WTC11 (cell line): ENCODE measurements around the gene NATD1. TPM values are rescaled to one million over a fixed set of nuclear protein-coding genes. Genes with fewer than 3 reads are reported as not detected.

Experiments used
- ATAC-seq: fragments of 200-7000 bp; cut with Tn5 transposase; 2 replicates; pipeline ENCODE4 v1.10.0; 2021; ENCODE audit warnings: mild to moderate bottlenecking, moderate library complexity
- CTCF ChIA-PET: fragments of 300-600 bp; sonication (Branson Sonifier 250); formaldehyde crosslinking; loops from one replicate; lab custom pipeline; 2021; ENCODE audit warnings: antibody characterized with exemption; lab: Charles Lee
- POLR2A ChIA-PET: fragments of 350-600 bp; sonication (Branson Sonifier 250); formaldehyde crosslinking; loops from one replicate; lab custom pipeline; 2021; ENCODE audit warnings: antibody characterized with exemption; lab: Charles Lee
- DNase-seq: peaks from one replicate; pipeline ENCODE4 v3.0.0; 2021; ENCODE audit warnings: low spot score
- H3K27ac Mint-ChIP-seq: 2 replicates; pipeline ENCODE4 v1.8.0; 2021; ENCODE audit warnings: mixed read lengths
- H3K27me3 Mint-ChIP-seq: 2 replicates; pipeline ENCODE4 v1.8.0; 2021; ENCODE audit warnings: low read depth, mild to moderate bottlenecking, moderate library complexity, mixed read lengths
- H3K36me3 Mint-ChIP-seq: 2 replicates; pipeline ENCODE4 v1.8.0; 2021; ENCODE audit warnings: mixed read lengths
- H3K4me1 Mint-ChIP-seq: 2 replicates; pipeline ENCODE4 v1.8.0; 2022; ENCODE audit warnings: mixed read lengths
- H3K4me3 Mint-ChIP-seq: 2 replicates; pipeline ENCODE4 v1.8.0; 2021; ENCODE audit warnings: mild to moderate bottlenecking, moderate library complexity, mixed read lengths
- H3K9me3 Mint-ChIP-seq: 2 replicates; pipeline ENCODE4 v1.8.0; 2021; ENCODE audit warnings: mixed read lengths
- ATF1 ChIP-seq: sonication (generic); formaldehyde crosslinking; IDR thresholded peaks from 2 replicates; pipeline ENCODE4 v1.8.1; 2023; ENCODE audit warnings: mild to moderate bottlenecking, moderate library complexity, missing genetic modification reagents
- ESRRA ChIP-seq: sonication (generic); formaldehyde crosslinking; IDR thresholded peaks from 2 replicates; pipeline ENCODE4 v1.8.1; 2022; ENCODE audit warnings: mild to moderate bottlenecking, missing genetic modification reagents, borderline replicate concordance
- GTF2I ChIP-seq: fragments of 250-450 bp; sonication (Bioruptor Pico); conservative IDR thresholded peaks from 2 replicates; pipeline ENCODE4 v1.4.0; 2021; ENCODE audit warnings: mild to moderate bottlenecking
- HMGA2 ChIP-seq: fragments of 250-450 bp; sonication (Bioruptor Pico); IDR thresholded peaks from 2 replicates; pipeline ENCODE4 v1.4.0; 2021; ENCODE audit warnings: mild to moderate bottlenecking, moderate library complexity
- KAT7 ChIP-seq: sonication (generic); formaldehyde crosslinking; IDR thresholded peaks from 2 replicates; pipeline ENCODE4 v1.8.1; 2023; ENCODE audit warnings: missing genetic modification reagents, mild to moderate bottlenecking, borderline replicate concordance
- MYBL2 ChIP-seq: sonication (generic); formaldehyde crosslinking; IDR thresholded peaks from 2 replicates; pipeline ENCODE4 v1.8.1; 2023; ENCODE audit warnings: mild to moderate bottlenecking, moderate library complexity, missing genetic modification reagents
- RELA ChIP-seq: sonication (generic); formaldehyde crosslinking; IDR thresholded peaks from 2 replicates; pipeline ENCODE4 v1.8.1; 2022; ENCODE audit warnings: missing genetic modification reagents, mild to moderate bottlenecking, borderline replicate concordance
- RORB ChIP-seq: fragments of 250-450 bp; sonication (Bioruptor Pico); IDR thresholded peaks from 2 replicates; pipeline ENCODE4 v1.9.0; 2021; ENCODE audit warnings: mild to moderate bottlenecking
- SOX15 ChIP-seq: fragments of 250-450 bp; sonication (Bioruptor Pico); IDR thresholded peaks from 2 replicates; pipeline ENCODE4 v1.9.0; 2021; ENCODE audit warnings: mild to moderate bottlenecking
- SP1 ChIP-seq: sonication (generic); formaldehyde crosslinking; conservative IDR thresholded peaks from 2 replicates; pipeline ENCODE4 v1.8.1; 2022; ENCODE audit warnings: missing genetic modification reagents
- TCF7 ChIP-seq: sonication (generic); formaldehyde crosslinking; IDR thresholded peaks from 2 replicates; pipeline ENCODE4 v1.8.0; 2022; ENCODE audit warnings: mild to moderate bottlenecking, low read depth, missing genetic modification reagents, moderate library complexity
- ZNF121 ChIP-seq: sonication (generic); formaldehyde crosslinking; IDR thresholded peaks from 2 replicates; pipeline ENCODE4 v1.8.0; 2023; ENCODE audit warnings: missing genetic modification reagents
- ZNF138 ChIP-seq: sonication (generic); formaldehyde crosslinking; conservative IDR thresholded peaks from 2 replicates; pipeline ENCODE4 v1.8.1; 2022; ENCODE audit warnings: mild to moderate bottlenecking, moderate library complexity, missing genetic modification reagents
- total RNA-seq: library from RNA; stranded (reverse); gene quantifications from 3 replicates; pipeline ENCODE4 v1.2.3, GENCODE V29; 2021
- TF ChIP-seq, protein P1 (sequence below): fragments of 250-450 bp; sonication (Bioruptor Pico); IDR thresholded peaks from 2 replicates; pipeline ENCODE4 v1.8.0; 2021; ENCODE audit warnings: mild to moderate bottlenecking
- TF ChIP-seq, protein P2 (sequence below): sonication (generic); formaldehyde crosslinking; IDR thresholded peaks from 2 replicates; pipeline ENCODE4 v1.8.1; 2023; ENCODE audit warnings: mild to moderate bottlenecking, missing genetic modification reagents, moderate library complexity
- TF ChIP-seq, protein P3 (sequence below): sonication (generic); formaldehyde crosslinking; IDR thresholded peaks from 2 replicates; pipeline ENCODE4 v1.8.0; 2022; ENCODE audit warnings: mild to moderate bottlenecking, missing genetic modification reagents
- TF ChIP-seq, protein P4 (sequence below): sonication (generic); formaldehyde crosslinking; IDR thresholded peaks from 2 replicates; pipeline ENCODE4 v1.8.1; 2022; ENCODE audit warnings: low read depth, mild to moderate bottlenecking, moderate library complexity, missing genetic modification reagents, borderline replicate concordance
- TF ChIP-seq, protein P5 (sequence below): sonication (generic); formaldehyde crosslinking; IDR thresholded peaks from 2 replicates; pipeline ENCODE4 v1.8.1; 2023; ENCODE audit warnings: mild to moderate bottlenecking, missing genetic modification reagents, borderline replicate concordance

NATD1 gene
- total RNA-seq, 1 experiment from 2014 or later, result 10.1 TPM

DNA sequence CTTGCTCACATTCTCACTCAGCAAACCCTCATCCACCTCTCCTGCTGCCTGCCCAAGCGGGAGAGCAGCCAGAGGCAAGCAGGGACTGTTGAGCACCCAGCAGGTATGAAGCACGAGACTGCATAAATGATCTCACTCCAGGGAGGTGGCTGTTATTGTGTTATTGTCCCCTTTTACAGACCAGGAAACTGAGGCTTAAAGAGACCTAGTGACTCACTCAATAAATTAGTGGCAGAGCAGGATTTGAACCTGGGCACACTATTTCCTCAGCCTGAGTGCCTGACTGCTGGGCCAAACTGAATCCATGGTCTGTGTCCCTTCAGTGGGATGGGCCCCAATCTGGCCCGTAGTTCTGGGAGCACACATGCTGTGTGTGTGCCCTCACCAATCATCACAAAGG is 19.0 kb upstream of the NATD1 start:
- ATAC-seq (no peak), DNase-seq (no peak)
- H3K9me3 Mint-ChIP-seq, result no peaks in the 10 kb centered on the region
- CTCF ChIA-PET, result no interaction called here
- no peak overlapping the region for H3K4me3 Mint-ChIP-seq
- TF ChIP-seq KAT7 (CRISPR knock-in tag), result no peak
- no peak for TF ChIP-seq TCF7
- no peak for TF ChIP-seq HMGA2 (CRISPR knock-in tag)
- no peak for TF ChIP-seq RORB (CRISPR knock-in tag)
- TF ChIP-seq, protein P1, sequence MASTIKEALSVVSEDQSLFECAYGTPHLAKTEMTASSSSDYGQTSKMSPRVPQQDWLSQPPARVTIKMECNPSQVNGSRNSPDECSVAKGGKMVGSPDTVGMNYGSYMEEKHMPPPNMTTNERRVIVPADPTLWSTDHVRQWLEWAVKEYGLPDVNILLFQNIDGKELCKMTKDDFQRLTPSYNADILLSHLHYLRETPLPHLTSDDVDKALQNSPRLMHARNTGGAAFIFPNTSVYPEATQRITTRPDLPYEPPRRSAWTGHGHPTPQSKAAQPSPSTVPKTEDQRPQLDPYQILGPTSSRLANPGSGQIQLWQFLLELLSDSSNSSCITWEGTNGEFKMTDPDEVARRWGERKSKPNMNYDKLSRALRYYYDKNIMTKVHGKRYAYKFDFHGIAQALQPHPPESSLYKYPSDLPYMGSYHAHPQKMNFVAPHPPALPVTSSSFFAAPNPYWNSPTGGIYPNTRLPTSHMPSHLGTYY (CRISPR knock-in tag), result no peak
- TF ChIP-seq, protein P2, sequence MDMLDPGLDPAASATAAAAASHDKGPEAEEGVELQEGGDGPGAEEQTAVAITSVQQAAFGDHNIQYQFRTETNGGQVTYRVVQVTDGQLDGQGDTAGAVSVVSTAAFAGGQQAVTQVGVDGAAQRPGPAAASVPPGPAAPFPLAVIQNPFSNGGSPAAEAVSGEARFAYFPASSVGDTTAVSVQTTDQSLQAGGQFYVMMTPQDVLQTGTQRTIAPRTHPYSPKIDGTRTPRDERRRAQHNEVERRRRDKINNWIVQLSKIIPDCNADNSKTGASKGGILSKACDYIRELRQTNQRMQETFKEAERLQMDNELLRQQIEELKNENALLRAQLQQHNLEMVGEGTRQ, result no peak
- no peak for TF ChIP-seq GTF2I
- TF ChIP-seq ZNF138, result no peak
- TF ChIP-seq ESRRA (CRISPR knock-in tag), result no peak
- no peak for TF ChIP-seq SOX15 (CRISPR knock-in tag)
- TF ChIP-seq, protein P3, sequence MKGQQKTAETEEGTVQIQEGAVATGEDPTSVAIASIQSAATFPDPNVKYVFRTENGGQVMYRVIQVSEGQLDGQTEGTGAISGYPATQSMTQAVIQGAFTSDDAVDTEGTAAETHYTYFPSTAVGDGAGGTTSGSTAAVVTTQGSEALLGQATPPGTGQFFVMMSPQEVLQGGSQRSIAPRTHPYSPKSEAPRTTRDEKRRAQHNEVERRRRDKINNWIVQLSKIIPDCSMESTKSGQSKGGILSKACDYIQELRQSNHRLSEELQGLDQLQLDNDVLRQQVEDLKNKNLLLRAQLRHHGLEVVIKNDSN, result no peak
- no peak for TF ChIP-seq ATF1 (CRISPR knock-in tag)
- TF ChIP-seq SP1 (CRISPR knock-in tag), result no peak
- TF ChIP-seq, protein P4, sequence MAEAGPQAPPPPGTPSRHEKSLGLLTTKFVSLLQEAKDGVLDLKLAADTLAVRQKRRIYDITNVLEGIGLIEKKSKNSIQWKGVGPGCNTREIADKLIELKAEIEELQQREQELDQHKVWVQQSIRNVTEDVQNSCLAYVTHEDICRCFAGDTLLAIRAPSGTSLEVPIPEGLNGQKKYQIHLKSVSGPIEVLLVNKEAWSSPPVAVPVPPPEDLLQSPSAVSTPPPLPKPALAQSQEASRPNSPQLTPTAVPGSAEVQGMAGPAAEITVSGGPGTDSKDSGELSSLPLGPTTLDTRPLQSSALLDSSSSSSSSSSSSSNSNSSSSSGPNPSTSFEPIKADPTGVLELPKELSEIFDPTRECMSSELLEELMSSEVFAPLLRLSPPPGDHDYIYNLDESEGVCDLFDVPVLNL (CRISPR knock-in tag), result no peak
- POLR2A ChIA-PET, result no interaction called here
- no peaks in the 10 kb centered on the region for H3K36me3 Mint-ChIP-seq
- peaks cover 30% of the 10 kb centered on the region for H3K27me3 Mint-ChIP-seq
- H3K27ac Mint-ChIP-seq, result no peak overlapping the region
- H3K4me1 Mint-ChIP-seq, result peaks cover 20% of the 10 kb centered on the region

DNA sequence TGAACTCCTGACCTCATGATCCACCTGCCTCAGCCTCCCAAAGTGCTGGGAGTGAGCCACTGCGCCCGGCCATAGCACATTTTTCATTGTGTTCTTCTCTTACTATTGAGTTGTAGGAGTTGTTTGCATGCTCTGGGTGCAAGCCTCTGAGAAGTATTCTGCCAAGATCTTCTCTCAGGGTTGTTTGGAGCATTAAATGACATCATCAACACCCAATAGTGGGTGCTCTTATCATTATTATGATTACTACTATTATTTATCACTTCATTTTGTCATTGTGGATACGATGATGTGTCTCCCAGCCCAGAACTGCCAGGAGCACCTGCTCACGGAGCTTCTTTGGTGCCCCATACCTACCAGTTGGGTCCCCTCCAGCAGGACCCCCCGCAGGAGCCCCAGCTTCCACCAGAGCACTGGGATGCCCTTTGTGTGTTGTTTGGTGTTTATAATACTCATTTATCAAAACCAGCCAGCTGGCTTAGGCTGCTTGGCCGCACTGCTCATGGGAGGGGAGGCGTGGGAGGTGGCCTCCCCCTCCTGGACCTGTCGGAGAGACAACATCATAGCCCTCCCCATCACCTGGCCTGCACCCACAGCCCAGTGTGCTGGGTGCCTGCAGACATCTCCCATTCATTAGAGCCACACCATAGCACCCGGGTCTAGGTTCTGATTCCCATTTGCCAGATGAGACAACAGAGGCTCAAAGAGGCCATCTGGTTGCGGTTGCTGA is 18.4 kb upstream of the NATD1 start:
- TF ChIP-seq ZNF121 (no peak), RELA (CRISPR knock-in tag) (no peak), MYBL2 (CRISPR knock-in tag) (no peak)
- TF ChIP-seq, protein P5, sequence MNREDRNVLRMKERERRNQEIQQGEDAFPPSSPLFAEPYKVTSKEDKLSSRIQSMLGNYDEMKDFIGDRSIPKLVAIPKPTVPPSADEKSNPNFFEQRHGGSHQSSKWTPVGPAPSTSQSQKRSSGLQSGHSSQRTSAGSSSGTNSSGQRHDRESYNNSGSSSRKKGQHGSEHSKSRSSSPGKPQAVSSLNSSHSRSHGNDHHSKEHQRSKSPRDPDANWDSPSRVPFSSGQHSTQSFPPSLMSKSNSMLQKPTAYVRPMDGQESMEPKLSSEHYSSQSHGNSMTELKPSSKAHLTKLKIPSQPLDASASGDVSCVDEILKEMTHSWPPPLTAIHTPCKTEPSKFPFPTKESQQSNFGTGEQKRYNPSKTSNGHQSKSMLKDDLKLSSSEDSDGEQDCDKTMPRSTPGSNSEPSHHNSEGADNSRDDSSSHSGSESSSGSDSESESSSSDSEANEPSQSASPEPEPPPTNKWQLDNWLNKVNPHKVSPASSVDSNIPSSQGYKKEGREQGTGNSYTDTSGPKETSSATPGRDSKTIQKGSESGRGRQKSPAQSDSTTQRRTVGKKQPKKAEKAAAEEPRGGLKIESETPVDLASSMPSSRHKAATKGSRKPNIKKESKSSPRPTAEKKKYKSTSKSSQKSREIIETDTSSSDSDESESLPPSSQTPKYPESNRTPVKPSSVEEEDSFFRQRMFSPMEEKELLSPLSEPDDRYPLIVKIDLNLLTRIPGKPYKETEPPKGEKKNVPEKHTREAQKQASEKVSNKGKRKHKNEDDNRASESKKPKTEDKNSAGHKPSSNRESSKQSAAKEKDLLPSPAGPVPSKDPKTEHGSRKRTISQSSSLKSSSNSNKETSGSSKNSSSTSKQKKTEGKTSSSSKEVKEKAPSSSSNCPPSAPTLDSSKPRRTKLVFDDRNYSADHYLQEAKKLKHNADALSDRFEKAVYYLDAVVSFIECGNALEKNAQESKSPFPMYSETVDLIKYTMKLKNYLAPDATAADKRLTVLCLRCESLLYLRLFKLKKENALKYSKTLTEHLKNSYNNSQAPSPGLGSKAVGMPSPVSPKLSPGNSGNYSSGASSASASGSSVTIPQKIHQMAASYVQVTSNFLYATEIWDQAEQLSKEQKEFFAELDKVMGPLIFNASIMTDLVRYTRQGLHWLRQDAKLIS (CRISPR knock-in tag), result no peak
- Mint-ChIP-seq H3K4me1 (peaks cover 20% of the 10 kb centered on the region), H3K4me3 (no peak overlapping the region), H3K27ac (no peak overlapping the region), H3K27me3 (peaks cover 24% of the 10 kb centered on the region), H3K36me3 (no peaks in the 10 kb centered on the region), H3K9me3 (no peaks in the 10 kb centered on the region)
- CTCF ChIA-PET, result no interaction called here
- DNase-seq (no peak), ATAC-seq (no peak)
- POLR2A ChIA-PET, result no interaction called here
